Activated CD8-positive, alpha-beta memory T cell treated with anti-CD3 and anti-CD28 coated beads for 4 hours (primary cell): ENCODE data around the gene GATA1.

ENCODE experiments used
- DNase-seq, 2 donors: peaks; one replicate each; pipeline ENCODE4 v3.0.0-alpha.2; 2020; ENCODE audit warnings: low read depth in 2 of 2

GATA1 gene

DNA sequence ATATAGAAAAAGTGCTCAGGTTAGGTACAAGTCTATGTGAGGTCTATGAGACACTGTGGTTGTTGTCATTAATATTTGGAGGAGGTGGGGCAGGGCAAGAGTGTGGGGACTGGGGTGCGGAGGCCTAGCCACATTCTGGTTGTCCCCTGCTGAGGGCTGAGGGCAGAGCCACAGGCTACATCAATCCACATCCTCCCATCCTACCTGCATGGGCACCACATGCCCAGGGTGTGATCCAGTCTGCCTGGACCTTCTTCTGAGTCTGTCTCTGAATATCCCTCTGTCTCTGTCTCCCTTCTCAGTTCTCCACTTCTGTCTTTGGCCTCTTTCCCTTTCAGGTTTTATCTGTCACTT is 1.2 kb upstream of the GATA1 start:
- DNase-seq, result no peak

DNA sequence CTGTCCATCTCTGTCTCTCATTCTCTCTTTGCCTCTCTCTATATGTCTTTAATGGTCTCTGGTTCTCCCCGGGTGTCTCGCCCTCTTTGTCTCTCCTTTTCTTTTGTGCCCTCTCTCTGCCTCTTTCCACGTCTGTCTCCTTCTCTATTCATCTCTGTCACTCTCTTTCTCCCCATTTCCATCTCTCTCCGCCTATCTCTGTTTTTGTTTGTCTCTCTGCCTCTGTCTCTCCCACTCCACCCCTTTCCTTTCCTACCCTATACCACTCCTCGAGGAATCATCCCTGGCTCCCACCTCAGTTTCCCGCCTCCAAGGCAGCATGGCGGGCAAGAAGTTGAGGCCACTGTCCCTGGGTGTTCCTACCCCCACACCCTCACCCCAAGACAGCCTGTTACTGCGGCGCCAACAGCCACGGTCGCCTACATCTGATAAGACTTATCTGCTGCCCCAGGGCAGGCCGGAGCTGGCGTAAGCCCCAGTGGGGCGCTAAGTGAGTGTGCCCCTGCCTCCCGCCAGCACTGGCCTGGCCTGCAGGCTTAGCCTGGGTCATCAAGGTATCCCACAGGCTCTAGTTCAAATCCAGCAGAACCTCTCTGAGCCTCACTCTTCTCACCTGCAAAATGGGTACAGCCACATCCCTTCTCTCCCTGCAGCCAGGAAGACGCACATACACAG is 713 bp upstream of the GATA1 start:
- DNase-seq, result no peak

DNA sequence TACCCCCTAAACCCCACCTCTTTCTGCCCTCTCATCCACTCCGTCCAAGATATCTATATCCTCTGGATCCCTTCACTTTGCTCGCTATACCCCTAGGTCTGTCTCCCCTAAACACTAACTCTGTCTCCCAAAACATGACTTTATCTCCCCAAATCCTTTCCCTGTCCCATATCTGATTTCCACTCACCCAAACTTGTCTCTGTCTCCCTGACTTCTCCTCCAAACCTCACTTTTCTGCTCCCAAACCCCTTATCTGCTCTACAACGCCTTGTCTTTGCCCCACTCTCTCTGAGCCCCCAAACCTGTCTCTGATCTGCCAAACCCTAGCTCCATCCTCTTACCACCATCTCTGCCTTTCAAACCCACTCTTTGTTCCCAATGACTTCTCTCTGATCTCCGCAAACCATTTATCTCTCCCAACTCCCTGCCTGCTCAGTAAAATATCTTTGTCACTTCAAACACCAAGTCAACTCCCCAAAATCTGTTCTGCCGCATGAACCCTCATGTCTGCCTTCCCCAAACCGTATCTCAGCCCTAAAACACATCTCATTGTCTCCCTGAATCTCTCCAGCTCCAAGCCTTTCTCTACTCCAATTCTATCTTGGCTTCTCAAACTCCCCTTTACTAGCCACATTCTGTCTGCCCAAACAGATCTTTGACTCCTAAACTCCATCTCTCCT is 575 bp downstream of the GATA1 start:
- DNase-seq, result no peak

DNA sequence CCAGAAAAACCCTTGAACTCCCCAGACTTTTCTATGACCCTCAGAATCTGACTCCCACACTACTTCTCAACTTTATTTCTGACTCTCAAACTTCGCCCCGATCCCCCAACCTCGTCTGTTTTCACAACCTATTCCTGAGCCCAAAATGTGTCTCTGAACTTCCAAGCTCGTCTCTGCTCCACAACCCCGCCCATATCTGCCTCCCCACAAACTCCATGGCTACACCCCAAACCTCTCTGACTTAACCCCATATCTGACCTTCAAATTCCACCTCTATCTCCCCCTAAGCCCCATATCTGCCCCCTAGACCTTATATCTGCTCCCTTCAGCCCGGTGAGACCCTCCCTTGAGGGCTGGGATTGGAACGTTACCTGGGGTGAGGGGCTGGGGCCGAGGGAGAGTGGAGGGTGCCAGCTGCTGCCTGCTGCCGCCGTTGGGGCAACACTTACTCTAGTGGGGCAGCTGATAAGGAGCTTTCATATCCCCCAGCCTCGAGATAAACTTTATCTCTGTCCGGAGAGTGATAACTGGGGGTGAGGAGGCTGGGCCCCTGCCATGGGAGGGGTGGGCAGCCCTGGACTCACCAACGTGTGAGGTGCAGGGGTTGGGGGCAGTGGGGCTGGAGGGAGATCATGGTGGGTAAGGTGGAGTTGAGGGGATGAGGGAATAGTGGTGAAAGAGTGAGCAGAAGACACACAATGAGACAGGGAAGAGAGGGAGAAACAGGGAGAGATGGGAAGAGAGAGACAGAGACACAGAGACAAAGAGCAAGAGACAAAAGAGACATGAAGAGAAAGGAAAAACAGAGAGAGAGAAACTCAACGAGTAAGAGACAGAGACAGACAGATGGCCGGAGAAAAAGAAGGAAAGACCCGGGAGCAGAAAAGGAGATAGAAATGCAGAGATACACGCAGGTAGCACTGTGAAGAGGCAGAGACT is 1.4 kb downstream of the GATA1 start:
- DNase-seq, result no peak

DNA sequence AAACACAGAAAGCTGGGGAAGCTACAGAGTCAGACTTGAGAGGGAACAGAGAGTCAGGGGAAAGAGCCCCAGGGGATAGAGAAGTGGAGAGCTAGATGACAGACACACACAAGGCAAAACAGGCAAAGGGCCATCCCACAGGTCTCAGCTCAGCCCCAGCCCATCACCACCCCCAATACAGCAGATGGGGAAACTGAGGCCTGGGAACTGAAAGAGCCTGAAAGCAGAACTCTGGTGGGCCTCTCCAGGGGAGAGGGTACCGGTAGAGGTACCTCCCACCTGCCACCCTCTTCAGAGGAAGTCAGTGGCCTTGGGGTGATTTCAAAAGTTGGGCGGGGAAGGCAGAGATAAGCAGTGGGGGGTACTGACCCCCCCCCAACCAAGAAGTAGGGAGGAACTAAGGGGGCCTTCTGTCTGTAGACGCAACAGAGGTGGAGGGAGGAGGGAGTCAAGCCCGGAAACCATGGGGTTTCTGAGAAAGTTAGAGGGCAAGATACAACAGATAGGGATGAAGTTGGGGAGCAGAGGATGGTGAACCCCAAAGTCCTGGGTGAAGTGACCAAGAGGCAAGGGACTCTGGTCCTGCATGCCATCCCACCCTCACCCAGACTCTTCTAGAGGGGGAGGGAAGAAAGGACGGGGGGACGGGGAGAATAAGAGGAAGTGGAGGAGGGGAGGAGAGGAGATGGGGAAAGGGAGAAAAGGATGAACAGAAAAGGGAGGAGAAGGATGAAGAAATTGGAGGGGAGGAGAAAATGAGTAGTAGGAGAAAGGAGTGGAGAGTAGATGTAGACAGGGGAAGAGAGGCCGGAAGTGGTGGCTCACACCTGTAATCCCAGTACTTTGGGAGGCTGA is 3.2 kb downstream of the GATA1 start:
- DNase-seq, result no peak

DNA sequence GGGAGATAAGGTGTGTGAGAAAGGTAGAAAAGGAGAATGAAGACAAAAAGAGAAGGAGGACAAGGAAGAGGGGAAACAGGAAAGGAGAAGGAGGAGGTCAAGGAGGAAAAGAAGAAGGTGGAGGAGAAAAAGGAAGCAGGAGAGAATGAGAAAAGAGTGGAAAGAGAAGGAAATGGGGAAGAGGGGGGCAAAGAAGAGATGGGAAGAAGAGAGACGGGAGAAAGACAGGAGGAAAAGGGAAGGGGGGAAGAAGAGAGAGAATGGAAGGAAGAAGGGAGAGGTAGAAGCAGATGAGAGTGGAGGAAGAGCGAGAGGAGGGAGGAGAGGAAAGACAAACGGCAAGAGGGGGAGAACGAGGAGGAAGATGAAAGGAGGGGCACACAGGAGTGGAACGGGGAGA is 4.1 kb downstream of the GATA1 start:
- no peak for DNase-seq

DNA sequence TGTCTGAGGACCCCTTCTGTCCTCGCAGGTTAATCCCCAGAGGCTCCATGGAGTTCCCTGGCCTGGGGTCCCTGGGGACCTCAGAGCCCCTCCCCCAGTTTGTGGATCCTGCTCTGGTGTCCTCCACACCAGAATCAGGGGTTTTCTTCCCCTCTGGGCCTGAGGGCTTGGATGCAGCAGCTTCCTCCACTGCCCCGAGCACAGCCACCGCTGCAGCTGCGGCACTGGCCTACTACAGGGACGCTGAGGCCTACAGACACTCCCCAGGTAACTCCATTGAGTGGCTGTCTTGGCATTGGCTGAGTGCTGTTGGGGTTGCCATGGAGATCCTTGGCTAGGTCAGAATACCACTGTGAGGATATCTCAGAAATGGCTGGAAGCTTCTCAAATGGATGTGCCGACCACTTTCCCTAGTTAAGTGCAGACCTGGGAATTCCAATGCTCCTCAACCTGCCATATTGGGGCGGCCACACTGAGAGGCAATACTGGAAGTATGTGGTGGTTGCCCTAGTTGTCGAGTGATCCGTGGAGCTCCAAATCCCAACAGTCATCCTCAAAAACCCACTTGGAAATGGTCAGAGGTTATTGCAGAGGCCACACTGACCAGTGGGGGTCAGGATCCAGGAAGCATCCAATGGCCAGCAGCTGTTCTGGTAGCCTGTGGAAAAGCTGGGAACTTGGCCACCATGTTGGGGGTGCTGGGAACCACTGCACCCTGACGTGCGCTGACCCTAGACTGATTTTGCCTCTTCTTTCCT is 4.9 kb downstream of the GATA1 start:
- no peak for DNase-seq

DNA sequence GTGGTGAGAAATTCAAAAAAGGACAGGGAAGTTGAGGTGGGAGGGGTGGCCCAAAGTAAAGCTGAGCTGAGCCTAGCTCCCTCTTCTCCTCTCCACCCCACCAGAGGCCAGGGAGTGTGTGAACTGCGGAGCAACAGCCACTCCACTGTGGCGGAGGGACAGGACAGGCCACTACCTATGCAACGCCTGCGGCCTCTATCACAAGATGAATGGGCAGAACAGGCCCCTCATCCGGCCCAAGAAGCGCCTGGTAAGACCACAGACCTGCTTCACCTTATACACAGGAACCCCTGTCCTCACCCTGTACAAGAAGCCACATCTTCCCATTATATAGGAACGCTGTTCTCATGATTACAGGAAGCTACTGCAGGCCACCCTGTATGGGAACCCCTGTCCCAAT is 5.8 kb downstream of the GATA1 start:
- no peak for DNase-seq

DNA sequence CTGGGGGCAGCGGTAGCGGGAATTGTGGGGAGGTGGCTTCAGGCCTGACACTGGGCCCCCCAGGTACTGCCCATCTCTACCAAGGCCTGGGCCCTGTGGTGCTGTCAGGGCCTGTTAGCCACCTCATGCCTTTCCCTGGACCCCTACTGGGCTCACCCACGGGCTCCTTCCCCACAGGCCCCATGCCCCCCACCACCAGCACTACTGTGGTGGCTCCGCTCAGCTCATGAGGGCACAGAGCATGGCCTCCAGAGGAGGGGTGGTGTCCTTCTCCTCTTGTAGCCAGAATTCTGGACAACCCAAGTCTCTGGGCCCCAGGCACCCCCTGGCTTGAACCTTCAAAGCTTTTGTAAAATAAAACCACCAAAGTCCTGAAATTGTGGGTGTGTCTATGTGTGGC is 7.5 kb downstream of the GATA1 start:
- DNase-seq, result no peak

DNA sequence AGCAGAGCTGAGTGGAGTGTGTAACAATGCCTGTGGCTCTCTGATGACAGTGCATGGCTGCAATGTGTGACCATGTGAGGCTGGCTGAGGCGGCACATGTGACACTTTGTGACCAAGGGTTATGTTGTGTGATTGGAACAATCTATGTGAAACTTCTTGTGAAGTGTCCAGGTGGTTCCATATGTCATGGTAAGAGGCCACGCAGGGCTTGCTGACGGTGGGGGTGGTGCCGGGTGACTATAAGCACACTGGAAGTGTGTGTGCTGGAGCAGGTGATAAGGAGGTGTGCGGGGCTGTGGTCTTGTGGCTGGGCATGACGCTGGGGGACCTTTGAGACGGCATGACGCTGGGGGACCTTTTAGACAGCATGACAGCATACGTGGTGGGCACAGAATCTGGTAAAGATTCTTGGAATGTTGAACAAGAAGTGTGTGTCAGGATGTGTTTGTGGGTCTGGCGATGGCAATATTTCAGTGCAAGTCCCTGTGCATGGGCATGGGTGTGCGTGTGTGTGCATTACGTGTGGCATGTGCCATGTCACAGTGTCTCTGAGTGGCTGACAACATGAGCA is 8.0 kb downstream of the GATA1 start:
- DNase-seq, result no peak

DNA sequence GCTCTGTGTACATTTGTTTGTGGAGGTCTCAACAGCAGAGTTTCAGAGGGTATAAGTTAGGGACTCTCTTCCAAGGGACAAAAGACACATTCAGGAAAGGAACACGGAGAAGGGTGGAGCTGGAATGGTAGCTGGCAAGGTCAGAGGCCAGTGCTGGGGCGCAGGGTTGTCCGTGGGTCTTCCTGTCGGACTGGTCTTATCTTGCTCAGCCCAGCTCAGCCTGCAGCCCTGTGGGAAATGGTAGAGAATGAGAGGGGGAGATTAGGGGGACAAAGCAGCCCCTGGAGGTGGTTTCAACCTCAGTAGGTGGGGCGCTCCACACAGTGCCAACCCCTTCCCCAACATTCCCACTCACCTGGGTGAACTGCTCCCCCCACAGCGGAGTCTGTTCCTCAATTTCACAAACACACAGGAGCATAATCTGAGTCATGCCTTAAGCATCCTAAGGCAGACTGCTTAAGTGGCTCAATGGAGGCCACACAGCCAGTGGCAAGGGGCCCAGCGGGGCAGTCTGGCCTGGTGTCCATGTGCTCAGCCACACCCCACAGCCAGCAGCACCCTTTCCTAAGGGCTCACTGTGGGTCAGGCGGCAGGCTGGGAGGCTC is 8.6 kb downstream of the GATA1 start:
- DNase-seq, result no peak

DNA sequence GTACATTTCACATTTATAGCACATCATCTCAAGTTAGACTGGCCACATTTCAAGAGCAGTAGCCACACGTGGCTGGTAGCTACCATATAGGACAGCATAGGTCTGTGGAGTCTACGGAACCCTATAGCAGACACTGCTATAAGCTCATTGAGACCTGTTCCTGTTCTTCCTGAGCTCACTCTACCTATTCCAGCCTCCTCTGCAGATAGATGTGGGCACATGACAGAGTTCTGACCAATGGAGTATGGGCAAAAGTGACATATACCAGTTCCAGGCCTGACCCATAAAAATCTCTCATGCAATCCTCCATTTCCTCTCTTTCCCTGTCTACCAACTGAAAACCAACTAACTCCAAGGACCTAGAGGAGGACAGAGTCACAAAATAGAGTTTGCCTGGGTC is 11.9 kb downstream of the GATA1 start:
- no peak for DNase-seq

DNA sequence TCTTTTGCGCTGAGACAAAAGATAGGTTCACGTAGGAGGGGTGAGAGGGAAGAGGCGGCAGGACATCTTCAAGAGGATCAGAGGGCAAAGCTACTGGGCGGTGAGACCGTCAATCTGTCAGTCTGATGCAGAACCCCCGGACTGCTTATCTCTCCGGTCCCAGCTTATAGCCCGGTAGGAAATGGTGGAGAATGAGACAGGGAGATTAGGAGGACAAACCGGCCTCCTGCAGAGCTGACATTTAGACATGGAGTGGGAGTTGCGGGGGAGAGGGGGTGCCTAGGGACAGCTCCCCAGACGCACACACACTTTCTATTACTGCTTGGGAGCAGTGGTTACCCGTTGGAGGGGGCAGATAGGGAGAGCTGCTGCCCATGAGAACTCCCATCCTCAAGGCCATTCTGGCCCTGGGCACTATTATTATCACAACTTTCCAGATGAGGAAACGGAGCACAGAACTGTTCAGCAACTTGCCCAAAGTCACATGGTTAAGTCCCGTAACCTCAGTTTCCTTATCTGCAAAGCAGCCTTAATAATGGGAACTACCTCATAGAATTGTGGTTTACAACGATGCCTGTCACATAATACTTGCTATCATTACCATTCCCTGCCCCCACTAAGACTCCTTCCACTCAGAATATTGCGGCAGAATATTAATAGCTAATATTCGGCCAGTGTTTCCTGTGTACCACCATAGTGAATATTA is 14.3 kb downstream of the GATA1 start:
- no peak for DNase-seq

DNA sequence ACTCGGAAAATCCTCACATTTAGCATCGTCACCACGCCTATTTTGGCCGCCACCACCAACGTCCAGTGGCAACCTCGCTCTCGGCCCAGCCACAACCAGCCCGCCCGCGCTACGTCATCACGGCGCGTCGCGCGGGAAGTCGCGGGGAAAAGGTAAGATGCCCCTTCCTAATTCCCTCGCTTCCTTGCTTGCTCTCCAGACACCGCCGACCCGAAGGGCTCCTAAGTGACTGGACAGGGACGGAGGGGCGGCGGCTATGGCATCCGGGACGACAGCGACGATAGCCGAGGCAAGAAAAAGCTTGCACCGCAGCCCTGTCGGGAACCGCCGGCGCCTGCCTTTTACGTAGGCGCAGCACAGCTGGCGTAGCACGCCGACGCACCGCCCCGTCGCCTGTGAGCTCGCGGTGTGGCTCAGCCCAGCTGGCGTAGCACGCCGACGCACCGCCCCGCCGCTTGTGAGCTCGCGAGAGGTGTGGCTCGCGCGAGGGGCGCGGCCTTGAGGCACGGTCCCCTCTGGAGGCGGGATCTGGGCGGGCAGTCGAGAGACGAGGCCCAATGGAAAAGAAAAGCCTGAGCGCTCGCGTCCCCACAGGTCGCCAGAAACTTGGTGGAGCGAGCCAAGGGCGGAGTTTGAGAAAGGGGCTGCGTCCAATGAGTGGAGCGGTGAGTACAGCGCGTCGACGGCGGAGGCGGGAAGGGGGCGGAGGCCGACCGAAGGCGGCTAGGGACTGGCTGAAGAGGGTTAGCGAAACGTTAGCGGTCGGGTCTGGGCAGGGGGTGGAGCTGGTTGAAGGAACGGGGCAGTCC is 15.1 kb downstream of the GATA1 start, which contains the start of gene HDAC6:
Gene HDAC6, plus strand, starts transcription at position 788 of the 809 bp plus-strand sequence. CDS start 626 bp downstream, outside the sequence.
- DNase-seq, result peak; percentile 84 to 90

DNA sequence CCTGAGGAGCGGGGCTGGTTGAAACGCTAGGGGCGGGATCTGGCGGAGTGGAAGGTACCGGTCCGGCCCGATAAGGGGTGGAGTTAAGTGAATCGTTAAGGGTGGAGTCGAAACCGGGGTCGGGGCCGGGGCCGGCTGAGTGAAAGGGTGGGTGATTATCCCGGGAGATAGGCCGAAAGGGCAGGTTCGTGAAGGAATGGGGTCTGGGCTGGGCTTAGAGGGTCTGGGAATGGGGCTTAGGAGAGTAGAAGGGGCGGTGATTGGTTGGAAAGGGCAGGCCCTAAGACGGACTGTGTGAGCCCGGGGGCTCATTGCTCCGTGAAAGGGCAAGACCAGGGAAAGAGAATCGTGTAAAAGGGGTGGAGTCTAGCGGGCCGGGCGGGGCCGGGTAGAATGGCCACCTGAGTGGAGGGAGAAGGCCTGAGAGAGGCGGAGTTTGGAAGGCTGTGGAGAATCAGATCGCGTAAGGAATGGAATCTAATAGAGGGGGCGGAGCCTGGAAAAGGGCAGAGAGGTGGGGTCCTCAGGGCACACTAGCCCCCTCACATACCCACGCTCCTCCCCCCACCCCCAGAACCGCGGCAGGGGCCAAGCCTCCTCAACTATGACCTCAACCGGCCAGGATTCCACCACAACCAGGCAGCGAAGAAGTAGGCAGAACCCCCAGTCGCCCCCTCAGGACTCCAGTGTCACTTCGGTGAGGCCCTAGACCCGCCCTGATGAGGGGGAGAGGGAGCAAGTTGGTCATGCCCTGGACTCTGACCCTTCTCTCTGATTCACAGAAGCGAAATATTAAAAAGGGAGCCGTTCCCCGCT is 15.9 kb downstream of the GATA1 start:
- DNase-seq, result peak; percentile 5 to 20

DNA sequence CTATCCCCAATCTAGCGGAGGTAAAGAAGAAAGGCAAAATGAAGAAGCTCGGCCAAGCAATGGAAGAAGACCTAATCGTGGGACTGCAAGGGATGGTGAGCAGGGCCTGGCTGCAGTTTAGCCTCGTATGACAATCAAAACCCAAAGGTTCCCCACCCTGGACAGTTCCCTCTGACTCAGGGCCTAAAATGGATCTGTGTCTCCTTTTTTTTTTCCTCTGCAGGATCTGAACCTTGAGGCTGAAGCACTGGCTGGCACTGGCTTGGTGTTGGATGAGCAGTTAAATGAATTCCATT is 16.5 kb downstream of the GATA1 start:
- DNase-seq, result no peak

DNA sequence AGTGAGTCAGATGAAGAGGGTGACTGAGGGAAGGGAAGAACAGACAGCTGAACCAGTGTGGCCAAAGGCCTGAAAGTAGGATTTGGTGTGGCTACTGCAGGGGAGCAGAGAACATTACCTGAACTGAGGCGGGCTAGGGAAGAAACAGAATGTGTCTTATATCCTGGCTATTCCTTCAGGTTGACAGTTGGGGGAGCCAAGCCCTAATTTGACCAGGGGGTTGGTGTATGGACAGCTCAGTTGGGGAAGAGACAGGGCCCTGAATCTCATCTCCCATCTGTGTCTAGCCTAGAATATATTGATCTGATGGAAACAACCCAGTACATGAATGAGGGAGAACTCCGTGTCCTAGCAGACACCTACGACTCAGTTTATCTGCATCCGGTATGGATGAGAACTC is 19.7 kb downstream of the GATA1 start:
- DNase-seq, result no peak

DNA sequence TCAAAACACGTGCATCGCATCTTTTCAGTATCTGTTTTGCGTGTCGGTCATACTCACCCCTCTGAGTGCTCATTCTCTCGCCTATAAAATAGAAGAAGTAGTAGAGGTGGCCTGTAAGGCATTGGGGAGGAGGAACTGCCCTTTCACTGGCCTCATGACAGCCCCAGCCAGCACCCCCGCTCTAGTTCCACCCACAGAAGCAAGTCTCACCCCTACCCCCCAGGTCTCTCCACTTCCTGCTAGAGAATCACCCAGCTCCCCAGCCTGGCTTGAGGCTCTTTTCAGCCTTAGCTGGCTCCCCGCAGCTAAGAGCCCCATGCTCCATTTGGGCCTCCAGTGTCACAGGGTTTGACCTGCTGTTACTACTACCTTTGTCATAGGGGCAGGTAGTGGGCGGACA is 27.3 kb downstream of the GATA1 start:
- DNase-seq, result no peak
